Sigmoid colon (tissue), 7 donors: ENCODE results near the gene VILL. TPM values are rescaled to one million over a fixed set of nuclear protein-coding genes. Genes with fewer than 3 reads are reported as not detected.

ENCODE experiments used
- DNase-seq: peaks from one replicate; pipeline ENCODE4 v3.0.0-alpha.2; 2019
- H3K27ac ChIP-seq, 4 donors: fragments of 200-600 bp; sonication (generic); one replicate each; pipeline ENCODE4 v1.5.1; 2016 to 2019; ENCODE audit warnings: mild to moderate bottlenecking in 1 of 4
- H3K27me3 ChIP-seq, 3 donors: fragments of 200-600 bp; sonication (generic); one replicate each; pipeline ENCODE4 v1.5.1; 2019; ENCODE audit warnings: mild to moderate bottlenecking in 1 of 3
- H3K36me3 ChIP-seq, 4 donors: fragments of 200-600 bp; sonication (generic); one replicate each; pipeline ENCODE4 v1.5.1; 2016 to 2019
- H3K4me1 ChIP-seq, 4 donors: fragments of 200-600 bp; sonication (generic); one replicate each; pipeline ENCODE4 v1.5.1; 2017 to 2019
- H3K4me3 ChIP-seq, 4 donors: fragments of 200-600 bp; sonication (generic); one replicate each; pipeline ENCODE4 v1.5.1; 2017 to 2019; ENCODE audit warnings: mild to moderate bottlenecking in 2 of 4, moderate library complexity in 1 of 4
- H3K9me3 ChIP-seq, 4 donors: fragments of 200-600 bp in 3 of 4; sonication (generic) in 3 of 4; one replicate each; pipeline versions ENCODE4 v1.5.1 to v1.6.1; 2013 to 2019
- CTCF ChIP-seq, 4 experiments: fragments of 450-650 bp in 3 of 4; fragments of 200-600 bp in 1 of 4; IDR thresholded peaks; one replicate each; pipeline ENCODE4 v1.5.1; 2016 to 2019; ENCODE audit warnings: antibody characterized with exemption in 4 of 4, mild to moderate bottlenecking in 3 of 4, moderate library complexity in 2 of 4
- EP300 ChIP-seq, 4 donors: sonication (generic); formaldehyde crosslinking; IDR thresholded peaks; one replicate each; pipeline ENCODE4 v1.6.1; 2017; ENCODE audit warnings: antibody characterized with exemption in 4 of 4
- POLR2A ChIP-seq, 2 donors: fragments of 450-650 bp; IDR thresholded peaks; one replicate each; pipeline ENCODE4 v1.6.1; 2016; ENCODE audit warnings: antibody characterized with exemption in 2 of 2, mild to moderate bottlenecking in 2 of 2, moderate library complexity in 2 of 2
- POLR2AphosphoS5 ChIP-seq, 4 donors: sonication (generic); formaldehyde crosslinking; IDR thresholded peaks; one replicate each; pipeline ENCODE4 v1.6.1; 2017; ENCODE audit warnings: antibody characterized with exemption in 4 of 4
- WGBS, 2 donors: extraction: QIAGEN DNeasy Blood & Tissue Kit; methylation state at CpG; one replicate each; pipeline ENCODE4 v1.1.7; 2013; 5-methylcytosine and 5-hydroxymethylcytosine counted together
- intact Hi-C: fragments of 100-400 bp; cut with DNase I; formaldehyde crosslinking; loops from one replicate; pipeline ENCODE4 v1.15.1; 2023
- polyA plus RNA-seq, 3 donors: library from polyadenylated mRNA; stranded (reverse); fragments of 200-250 nt; gene quantifications; one replicate each; pipeline ENCODE4 v1.2.3, GENCODE V29; 2013
- total RNA-seq, 4 donors: library from RNA; depleted of rRNA; stranded (reverse); fragments of >200 nt; gene quantifications; one replicate each; pipeline ENCODE4 v1.1.0, GENCODE V29; 2016
- donor health status: healthy with polysubstance abuse.
- donor health status: Bipolar disorder and iron deficiency.
- donor health status: healthy.

VILL gene
- total and polyA plus RNA-seq, 7 donors: 5.3 to 175 (median 8.3) TPM

- H3K9me3 ChIP-seq: no peaks in the 10 kb centered on the region
- peaks cover 0 to 54% (median 12%) of the 10 kb centered on the region in 4 donors for H3K36me3 ChIP-seq
- no peak for DNase-seq
- peaks cover 0 to 16% (median 6%) of the 10 kb centered on the region in 4 donors for H3K4me1 ChIP-seq
- no peaks in the 10 kb centered on the region for H3K27me3 ChIP-seq
- intact Hi-C loops: no loop called here
- H3K4me3 ChIP-seq: no peak overlapping the region
- TF ChIP-seq CTCF (IDR thresholded peaks at IDR 0.05): no peak
- TF ChIP-seq POLR2A (IDR thresholded peaks at IDR 0.05): no peak
- TF ChIP-seq POLR2AphosphoS5 (IDR thresholded peaks at IDR 0.05): no peak
- TF ChIP-seq EP300 (IDR thresholded peaks at IDR 0.05): no peak
- 94% methylated on average over 7 of the region's 7 CpGs for WGBS, 2 donors
- no peak overlapping the region for H3K27ac ChIP-seq
These were observed 17.1 kb downstream of the VILL start for GRCh38 chr3:38007754-38008090.

GRCh38 chr3:38008191-38008701 is 17.7 kb downstream of the VILL start:
- no peaks in the 10 kb centered on the region for H3K9me3 ChIP-seq
- DNase-seq: no peak
- no peak for TF ChIP-seq POLR2AphosphoS5 (IDR thresholded peaks at IDR 0.05)
- no peak for TF ChIP-seq POLR2A (IDR thresholded peaks at IDR 0.05)
- no peak for TF ChIP-seq EP300 (IDR thresholded peaks at IDR 0.05)
- no peak for TF ChIP-seq CTCF (IDR thresholded peaks at IDR 0.05)
- no peak overlapping the region for H3K27ac ChIP-seq
- H3K4me1 ChIP-seq: peaks cover 0 to 13% (median 4%) of the 10 kb centered on the region in 4 donors
- no peak overlapping the region for H3K4me3 ChIP-seq
- intact Hi-C loops: no loop called here
- H3K27me3 ChIP-seq: no peaks in the 10 kb centered on the region
- H3K36me3 ChIP-seq: peaks cover 0 to 54% (median 12%) of the 10 kb centered on the region in 4 donors
- WGBS, 2 donors: 95% methylated on average over 19 of the region's 19 CpGs

- Histone ChIP-seq H3K4me3 (no peak overlapping the region), H3K36me3 (peaks cover 5 to 54% (median 12%) of the 10 kb centered on the region in 4 donors), H3K27ac (no peak overlapping the region), H3K27me3 (no peaks in the 10 kb centered on the region), H3K4me1 (peaks cover 0 to 8% (median 2%) of the 10 kb centered on the region in 4 donors), H3K9me3 (no peaks in the 10 kb centered on the region)
- intact Hi-C loops: no loop called here
- no peak for DNase-seq
- TF ChIP-seq POLR2A (IDR thresholded peaks at IDR 0.05) (no peak), POLR2AphosphoS5 (IDR thresholded peaks at IDR 0.05) (no peak), CTCF (IDR thresholded peaks at IDR 0.05) (no peak), EP300 (IDR thresholded peaks at IDR 0.05) (no peak)
- WGBS, 2 donors: 85 to 89% methylated on average over 16 of the region's 16 CpGs
These were observed 18.5 kb downstream of the VILL start for GRCh38 chr3:38008971-38009580.

GRCh38 chr3:38009807-38010591 is 19.4 kb downstream of the VILL start:
- Histone ChIP-seq H3K36me3 (peaks cover 6 to 62% (median 13%) of the 10 kb centered on the region in 4 donors), H3K4me1 (no peaks in the 10 kb centered on the region), H3K27ac (no peak overlapping the region), H3K9me3 (no peaks in the 10 kb centered on the region), H3K27me3 (no peaks in the 10 kb centered on the region), H3K4me3 (no peak overlapping the region)
- WGBS, 2 donors: 91 to 93% methylated on average over 27 of the region's 27 CpGs
- intact Hi-C loops: no loop called here
- TF ChIP-seq POLR2AphosphoS5 (IDR thresholded peaks at IDR 0.05) (no peak), CTCF (IDR thresholded peaks at IDR 0.05) (no peak), EP300 (IDR thresholded peaks at IDR 0.05) (no peak), POLR2A (IDR thresholded peaks at IDR 0.05) (no peak)
- no peak for DNase-seq
